VCaP (cell line): Measurements from ENCODE around the gene PLEKHH1.

Experiments used
- H3K27ac ChIP-seq: fragments of 450-650 bp; 2 replicates; pipeline ENCODE4 v1.5.1; 2017
- CTCF ChIP-seq: fragments of 450-650 bp; conservative IDR thresholded peaks from 2 replicates; pipeline ENCODE4 v1.5.1; 2017; ENCODE audit warnings: mild to moderate bottlenecking, moderate library complexity

Gene PLEKHH1

GRCh38 chr14:67490196-67490595, 42.9 kb upstream of the PLEKHH1 start:
- TF ChIP-seq CTCF = no peak
- peak overlapping the region; percentile 79; the same call in 1 of the 2 replicates for H3K27ac ChIP-seq

GRCh38 chr14:67491285-67491684, 41.8 kb upstream of the PLEKHH1 start:
- peak overlapping the region; percentile 79 for H3K27ac ChIP-seq
- no peak for TF ChIP-seq CTCF

GRCh38 chr14:67491741-67492507, 41.2 kb upstream of the PLEKHH1 start:
- TF ChIP-seq CTCF = no peak
- H3K27ac ChIP-seq = peak overlapping the region; percentile 79

GRCh38 chr14:67492538-67492937, 40.6 kb upstream of the PLEKHH1 start:
- no peak for TF ChIP-seq CTCF

GRCh38 chr14:67493092-67493717, 39.9 kb upstream of the PLEKHH1 start:
- no peak for TF ChIP-seq CTCF
- H3K27ac ChIP-seq = peak overlapping the region; percentile 79

More at GRCh38 chr14:67492538-67492937, 40.6 kb upstream of the PLEKHH1 start:
- peak overlapping the region; percentile 79 for H3K27ac ChIP-seq

GRCh38 chr14:67495827-67496226, 37.3 kb upstream of the PLEKHH1 start:
- TF ChIP-seq CTCF = no peak
- no peak overlapping the region for H3K27ac ChIP-seq

- no peak overlapping the region for H3K27ac ChIP-seq
- no peak for TF ChIP-seq CTCF
Measured at GRCh38 chr14:67497216-67497615, 35.9 kb upstream of the PLEKHH1 start.
